Testis (tissue), 2 donors: ENCODE measurements around the gene CFHR4.

Experiments used
- CTCF ChIP-seq, 3 experiments: fragments of 450-650 bp in 2 of 3; fragments of 200-600 bp in 1 of 3; sonication (generic) in 1 of 3; IDR thresholded peaks; one replicate each; pipeline ENCODE4 v1.5.1; 2016 to 2019; ENCODE audit warnings: antibody characterized with exemption in 3 of 3, mild to moderate bottlenecking in 2 of 3, moderate library complexity in 1 of 3
- POLR2A ChIP-seq: fragments of 450-650 bp; IDR thresholded peaks from one replicate; pipeline ENCODE4 v1.6.1; 2017; ENCODE audit warnings: antibody characterized with exemption, mild to moderate bottlenecking, moderate library complexity

- TF ChIP-seq POLR2A (no peak), CTCF (IDR thresholded peaks at IDR 0.05) (no peak)
Measured at GRCh38 chr1:196860323-196860884, 27.4 kb upstream of the CFHR4 start.
